Chondrocyte (in vitro differentiated cells): Measurements from ENCODE around the gene RASGRF1. TPM values are rescaled to one million over a fixed set of nuclear protein-coding genes. Genes with fewer than 3 reads are reported as not detected.
A peak's percentile ranks its signal among the peaks of the same experiment; 100 is the strongest.

ENCODE experiments used
- DNase-seq: peaks from one replicate; pipeline ENCODE4 v3.0.0; 2021; ENCODE audit warnings: mixed read lengths, low spot score
- H3K27ac Mint-ChIP-seq: one replicate; pipeline ENCODE4 v1.8.0; 2021; ENCODE audit warnings: mild to moderate bottlenecking, moderate library complexity, mixed read lengths; ENCODE audit not compliant: unreplicated experiment
- H3K27me3 Mint-ChIP-seq: 2 replicates; pipeline ENCODE4 v1.8.0; 2021; ENCODE audit warnings: low read depth, mixed read lengths
- H3K36me3 Mint-ChIP-seq: 2 replicates; pipeline ENCODE4 v1.8.0; 2021; ENCODE audit warnings: low read depth, mixed read lengths
- H3K4me1 Mint-ChIP-seq: 2 replicates; pipeline ENCODE4 v1.8.0; 2021; ENCODE audit warnings: low read depth, mild to moderate bottlenecking, mixed read lengths
- H3K4me3 Mint-ChIP-seq: one replicate; pipeline ENCODE4 v1.8.0; 2021; ENCODE audit warnings: mild to moderate bottlenecking, moderate library complexity, mixed read lengths; ENCODE audit not compliant: unreplicated experiment
- H3K9me3 Mint-ChIP-seq: 2 replicates; pipeline ENCODE4 v1.8.0; 2021; ENCODE audit warnings: low read depth, mixed read lengths
- long read RNA-seq: library from polyadenylated mRNA; stranded (forward); transcript quantifications from one replicate; pipeline ENCODE4 v2.0.0, GENCODE V29; 2021
- total RNA-seq: library from RNA; stranded (reverse); gene quantifications from 3 replicates; pipeline ENCODE4 v1.2.1, GENCODE V29; 2021
- TF ChIP-seq, protein P1 (sequence below): fragments of 200-600 bp; sonication (generic); IDR thresholded peaks from 2 replicates; pipeline ENCODE4 v1.5.0; 2021; ENCODE audit warnings: antibody characterized with exemption, mild to moderate bottlenecking, moderate library complexity

RASGRF1 gene, protein sequence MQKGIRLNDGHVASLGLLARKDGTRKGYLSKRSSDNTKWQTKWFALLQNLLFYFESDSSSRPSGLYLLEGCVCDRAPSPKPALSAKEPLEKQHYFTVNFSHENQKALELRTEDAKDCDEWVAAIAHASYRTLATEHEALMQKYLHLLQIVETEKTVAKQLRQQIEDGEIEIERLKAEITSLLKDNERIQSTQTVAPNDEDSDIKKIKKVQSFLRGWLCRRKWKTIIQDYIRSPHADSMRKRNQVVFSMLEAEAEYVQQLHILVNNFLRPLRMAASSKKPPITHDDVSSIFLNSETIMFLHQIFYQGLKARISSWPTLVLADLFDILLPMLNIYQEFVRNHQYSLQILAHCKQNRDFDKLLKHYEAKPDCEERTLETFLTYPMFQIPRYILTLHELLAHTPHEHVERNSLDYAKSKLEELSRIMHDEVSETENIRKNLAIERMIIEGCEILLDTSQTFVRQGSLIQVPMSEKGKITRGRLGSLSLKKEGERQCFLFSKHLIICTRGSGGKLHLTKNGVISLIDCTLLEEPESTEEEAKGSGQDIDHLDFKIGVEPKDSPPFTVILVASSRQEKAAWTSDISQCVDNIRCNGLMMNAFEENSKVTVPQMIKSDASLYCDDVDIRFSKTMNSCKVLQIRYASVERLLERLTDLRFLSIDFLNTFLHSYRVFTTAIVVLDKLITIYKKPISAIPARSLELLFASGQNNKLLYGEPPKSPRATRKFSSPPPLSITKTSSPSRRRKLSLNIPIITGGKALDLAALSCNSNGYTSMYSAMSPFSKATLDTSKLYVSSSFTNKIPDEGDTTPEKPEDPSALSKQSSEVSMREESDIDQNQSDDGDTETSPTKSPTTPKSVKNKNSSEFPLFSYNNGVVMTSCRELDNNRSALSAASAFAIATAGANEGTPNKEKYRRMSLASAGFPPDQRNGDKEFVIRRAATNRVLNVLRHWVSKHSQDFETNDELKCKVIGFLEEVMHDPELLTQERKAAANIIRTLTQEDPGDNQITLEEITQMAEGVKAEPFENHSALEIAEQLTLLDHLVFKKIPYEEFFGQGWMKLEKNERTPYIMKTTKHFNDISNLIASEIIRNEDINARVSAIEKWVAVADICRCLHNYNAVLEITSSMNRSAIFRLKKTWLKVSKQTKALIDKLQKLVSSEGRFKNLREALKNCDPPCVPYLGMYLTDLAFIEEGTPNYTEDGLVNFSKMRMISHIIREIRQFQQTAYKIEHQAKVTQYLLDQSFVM (N-terminal part only)
- 0.10 TPM in 1 of 3 replicates, not detected in the others for total RNA-seq
- long read RNA-seq, result 0 reads

DNA sequence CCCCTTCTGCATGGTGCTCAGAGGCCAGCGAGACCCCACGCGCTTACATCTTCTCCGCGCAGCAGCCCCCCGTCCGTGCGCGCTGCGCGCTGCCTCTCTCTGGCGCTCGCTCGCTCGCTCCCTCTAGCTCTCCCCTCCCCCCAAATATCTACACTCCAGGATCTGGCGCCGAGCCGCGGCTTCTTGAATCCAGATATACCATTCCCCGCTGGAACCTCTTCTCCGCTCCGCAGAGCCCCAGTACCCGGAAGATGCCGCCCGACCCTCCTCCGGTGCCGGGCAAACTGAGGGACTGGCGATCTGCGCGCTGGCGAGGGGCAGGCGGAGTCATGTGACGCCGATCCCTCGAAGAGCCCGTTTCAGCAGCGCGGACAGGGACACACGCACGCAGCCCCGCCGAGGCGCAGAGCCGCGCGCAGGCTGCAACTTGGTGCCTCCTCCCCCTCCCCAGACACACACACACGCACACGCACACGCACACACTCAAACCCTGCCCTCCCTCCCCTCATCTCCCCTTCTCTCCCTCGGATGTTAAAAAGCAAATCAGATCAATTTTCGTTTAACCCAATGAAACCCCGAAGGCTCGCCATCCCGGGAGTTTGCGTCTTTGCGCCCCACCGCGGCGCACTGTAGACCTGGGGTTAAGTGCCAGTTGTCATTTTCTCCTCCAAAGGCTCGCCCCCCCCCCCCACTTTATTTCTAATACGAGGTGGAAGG, at the start of gene RASGRF1:
TSS of gene RASGRF1 (minus strand) at position 294 of the 717 bp plus-strand sequence. CDS start at position 12, 282 bp downstream.
- Mint-ChIP-seq H3K27me3 (peaks cover 76% of the 10 kb centered on the region), H3K4me3 (peak within 1 kb of the TSS; percentile 74), H3K36me3 (peaks cover 3% of the 10 kb centered on the region), H3K4me1 (peaks cover 9% of the 10 kb centered on the region), H3K9me3 (no peaks in the 10 kb centered on the region), H3K27ac (no peak within 1 kb of the TSS)
- TF ChIP-seq, protein P1, sequence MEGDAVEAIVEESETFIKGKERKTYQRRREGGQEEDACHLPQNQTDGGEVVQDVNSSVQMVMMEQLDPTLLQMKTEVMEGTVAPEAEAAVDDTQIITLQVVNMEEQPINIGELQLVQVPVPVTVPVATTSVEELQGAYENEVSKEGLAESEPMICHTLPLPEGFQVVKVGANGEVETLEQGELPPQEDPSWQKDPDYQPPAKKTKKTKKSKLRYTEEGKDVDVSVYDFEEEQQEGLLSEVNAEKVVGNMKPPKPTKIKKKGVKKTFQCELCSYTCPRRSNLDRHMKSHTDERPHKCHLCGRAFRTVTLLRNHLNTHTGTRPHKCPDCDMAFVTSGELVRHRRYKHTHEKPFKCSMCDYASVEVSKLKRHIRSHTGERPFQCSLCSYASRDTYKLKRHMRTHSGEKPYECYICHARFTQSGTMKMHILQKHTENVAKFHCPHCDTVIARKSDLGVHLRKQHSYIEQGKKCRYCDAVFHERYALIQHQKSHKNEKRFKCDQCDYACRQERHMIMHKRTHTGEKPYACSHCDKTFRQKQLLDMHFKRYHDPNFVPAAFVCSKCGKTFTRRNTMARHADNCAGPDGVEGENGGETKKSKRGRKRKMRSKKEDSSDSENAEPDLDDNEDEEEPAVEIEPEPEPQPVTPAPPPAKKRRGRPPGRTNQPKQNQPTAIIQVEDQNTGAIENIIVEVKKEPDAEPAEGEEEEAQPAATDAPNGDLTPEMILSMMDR, result no peak
- no peak for DNase-seq

DNA sequence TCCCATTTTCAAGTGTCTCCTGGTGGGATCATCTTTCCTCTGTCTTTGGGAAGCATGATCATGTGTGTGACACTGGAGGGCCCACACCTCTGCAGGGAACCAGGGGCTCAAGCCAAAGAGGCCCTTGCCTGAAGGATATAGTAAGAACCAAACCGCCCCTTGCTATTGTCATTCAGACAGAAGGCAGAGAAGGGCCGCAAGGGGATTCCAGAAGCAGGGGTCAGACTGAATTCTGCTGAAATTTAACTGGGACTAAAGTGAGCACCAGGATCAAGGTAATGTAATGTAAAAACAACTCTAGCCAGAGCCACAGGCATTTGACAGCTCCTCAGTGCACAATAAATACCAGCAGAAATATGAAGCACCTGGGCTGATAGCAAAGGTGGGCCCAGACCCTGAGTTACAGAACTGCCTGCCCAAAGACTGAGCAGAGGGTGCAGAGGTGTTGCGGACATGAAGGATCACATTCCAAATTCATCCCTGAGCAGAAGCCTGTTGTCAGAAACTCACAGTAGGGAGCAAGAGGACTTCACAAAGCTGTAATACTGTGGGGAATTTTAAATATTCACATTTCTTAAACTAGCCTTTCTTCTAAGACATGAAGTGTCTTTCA, 46.0 kb upstream of the RASGRF1 start:
- Mint-ChIP-seq H3K27me3 (peaks cover 2% of the 10 kb centered on the region), H3K36me3 (peaks cover 7% of the 10 kb centered on the region), H3K4me3 (no peak overlapping the region), H3K27ac (no peak overlapping the region), H3K4me1 (peaks cover 27% of the 10 kb centered on the region), H3K9me3 (peaks cover 23% of the 10 kb centered on the region)
- DNase-seq, result no peak
- TF ChIP-seq, protein P1, result no peak

DNA sequence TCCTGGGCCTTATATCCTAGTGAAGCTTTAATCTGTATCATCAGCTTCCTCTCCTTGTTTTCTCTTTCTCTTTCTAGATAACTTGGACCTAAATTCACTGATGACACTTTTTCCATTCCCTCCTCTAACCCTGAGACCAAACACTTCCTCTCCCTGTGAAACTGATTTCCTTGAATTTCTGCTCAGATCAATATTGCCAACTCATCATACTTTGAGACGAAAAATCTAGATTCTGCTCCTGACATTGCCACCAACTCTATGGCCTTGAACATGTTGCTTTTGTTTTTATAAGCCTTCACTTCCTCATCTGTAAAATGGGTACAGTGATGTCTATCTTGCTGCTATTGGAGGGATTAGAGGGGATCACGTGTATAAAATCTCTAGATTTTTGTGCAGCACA, 42.7 kb upstream of the RASGRF1 start:
- Mint-ChIP-seq H3K27ac (no peak overlapping the region), H3K36me3 (peaks cover 6% of the 10 kb centered on the region), H3K9me3 (peaks cover 21% of the 10 kb centered on the region), H3K4me1 (peaks cover 9% of the 10 kb centered on the region), H3K27me3 (peaks cover 2% of the 10 kb centered on the region), H3K4me3 (no peak overlapping the region)
- TF ChIP-seq, protein P1, result no peak
- no peak for DNase-seq

DNA sequence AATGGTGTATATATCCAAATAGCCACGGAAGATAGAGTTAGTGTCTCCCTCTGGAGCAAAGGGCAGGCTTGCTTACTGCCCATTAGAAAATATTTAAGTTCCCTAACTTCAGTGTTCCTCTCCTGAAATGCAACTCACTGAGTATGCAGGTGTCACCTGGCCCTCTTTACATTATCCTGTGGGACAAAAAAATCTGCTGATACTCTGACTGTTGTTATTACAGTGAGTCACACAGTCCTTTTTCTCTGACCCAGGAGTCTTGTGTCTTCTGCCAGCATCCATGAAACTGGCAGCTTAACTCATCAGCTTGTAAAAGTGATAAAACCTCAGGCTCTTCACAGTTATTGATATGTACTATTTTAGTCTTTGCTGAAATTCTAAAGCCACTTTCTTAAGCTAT, 42.2 kb upstream of the RASGRF1 start:
- Mint-ChIP-seq H3K4me3 (no peak overlapping the region), H3K36me3 (peaks cover 6% of the 10 kb centered on the region), H3K4me1 (peaks cover 9% of the 10 kb centered on the region), H3K27me3 (peaks cover 3% of the 10 kb centered on the region), H3K9me3 (peaks cover 20% of the 10 kb centered on the region), H3K27ac (no peak overlapping the region)
- TF ChIP-seq, protein P1, result no peak
- no peak for DNase-seq
